Activated T-cell treated with anti-CD3 and anti-CD28 coated beads, Interleukin-2, amount 50 U/mL, for 72 hours (primary cell): ENCODE results near the gene PRPH. TPM values are rescaled to one million over a fixed set of nuclear protein-coding genes. Genes with fewer than 3 reads are reported as not detected.
A peak's percentile ranks its signal among the peaks of the same experiment; 100 is the strongest.

Experiments used
- ATAC-seq, 2 donors: fragments of 150-1000 bp; cut with Tn5 transposase; replicated peaks in 1 of 2; 2 replicates each; pipeline ENCODE4 v1.10.0; 2021; ENCODE audit warnings: moderate library complexity in 2 of 2, mild to moderate bottlenecking in 1 of 2
- DNase-seq, 2 donors: peaks; one replicate each; pipeline ENCODE4 v3.0.0; 2021 to 2022; ENCODE audit warnings: mixed read lengths in 1 of 2
- H3K27ac Mint-ChIP-seq: one replicate; pipeline ENCODE4 v1.8.0; 2022; ENCODE audit warnings: mild to moderate bottlenecking, moderate library complexity, mixed read lengths
- H3K27me3 Mint-ChIP-seq: one replicate; pipeline ENCODE4 v1.8.0; 2022; ENCODE audit warnings: low read depth, mixed read lengths
- H3K36me3 Mint-ChIP-seq, 2 donors: one replicate each; pipeline ENCODE4 v1.8.0; 2022; ENCODE audit warnings: mixed read lengths in 2 of 2, mild to moderate bottlenecking in 1 of 2; ENCODE audit not compliant: insufficient read depth in 2 of 2
- H3K4me1 Mint-ChIP-seq: one replicate; pipeline ENCODE4 v1.8.0; 2022; ENCODE audit warnings: low read depth, mixed read lengths
- H3K4me3 Mint-ChIP-seq, 2 donors: one replicate each; pipeline ENCODE4 v1.8.0; 2022; ENCODE audit warnings: mild to moderate bottlenecking in 2 of 2, mixed read lengths in 2 of 2, moderate library complexity in 2 of 2
- H3K9me3 Mint-ChIP-seq, 2 donors: one replicate each; pipeline ENCODE4 v1.8.0; 2022; ENCODE audit warnings: mixed read lengths in 2 of 2
- total RNA-seq, 2 donors: library from RNA; stranded (reverse); gene quantifications; one replicate each; pipeline ENCODE4 v1.2.3, GENCODE V29; 2022

Gene PRPH
- total RNA-seq, 2 donors from 2014 or later = 1.7 TPM; not detected in 1

GRCh38 chr12:49283541-49284429, 11.2 kb upstream of the PRPH start:
- H3K4me1 Mint-ChIP-seq = no peaks in the 10 kb centered on the region

DNA sequence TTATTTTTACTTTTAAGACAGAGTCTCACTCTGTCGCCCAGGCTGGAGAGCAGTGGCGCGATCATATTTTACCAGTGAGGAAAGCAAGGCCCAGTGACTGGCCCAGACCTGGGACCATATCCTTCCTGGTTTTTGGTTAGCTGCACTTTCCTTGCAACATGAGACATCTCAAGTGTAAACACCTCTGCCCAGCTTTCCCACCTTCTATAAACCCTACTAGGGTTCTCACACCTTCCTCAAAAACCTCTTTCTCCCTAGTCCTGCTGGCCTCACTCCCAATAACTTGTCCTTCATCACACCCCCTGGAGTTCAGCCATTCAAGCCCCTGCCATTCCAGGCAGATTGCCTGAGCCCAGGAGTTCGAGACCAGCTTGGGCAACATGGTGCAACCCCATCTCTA, 10.3 kb upstream of the PRPH start:
- no peaks in the 10 kb centered on the region for H3K9me3 Mint-ChIP-seq
- no peak for ATAC-seq
- H3K4me3 Mint-ChIP-seq = no peak overlapping the region
- H3K4me1 Mint-ChIP-seq = no peaks in the 10 kb centered on the region
- peaks cover 29% of the 10 kb centered on the region for H3K27me3 Mint-ChIP-seq
- no peak for DNase-seq
- no peak overlapping the region for H3K27ac Mint-ChIP-seq
- H3K36me3 Mint-ChIP-seq = no peaks in the 10 kb centered on the region

More at GRCh38 chr12:49283541-49284429, 11.2 kb upstream of the PRPH start:
- no peak overlapping the region for H3K27ac Mint-ChIP-seq
- H3K9me3 Mint-ChIP-seq = no peaks in the 10 kb centered on the region
- DNase-seq (no peak), ATAC-seq (no peak)
- peaks cover 29% of the 10 kb centered on the region for H3K27me3 Mint-ChIP-seq
- H3K4me3 Mint-ChIP-seq = no peak overlapping the region
- H3K36me3 Mint-ChIP-seq = no peaks in the 10 kb centered on the region

- no peak overlapping the region for H3K27ac Mint-ChIP-seq
These were observed 7.1 kb upstream of the PRPH start for GRCh38 chr12:49287876-49288275.

DNA sequence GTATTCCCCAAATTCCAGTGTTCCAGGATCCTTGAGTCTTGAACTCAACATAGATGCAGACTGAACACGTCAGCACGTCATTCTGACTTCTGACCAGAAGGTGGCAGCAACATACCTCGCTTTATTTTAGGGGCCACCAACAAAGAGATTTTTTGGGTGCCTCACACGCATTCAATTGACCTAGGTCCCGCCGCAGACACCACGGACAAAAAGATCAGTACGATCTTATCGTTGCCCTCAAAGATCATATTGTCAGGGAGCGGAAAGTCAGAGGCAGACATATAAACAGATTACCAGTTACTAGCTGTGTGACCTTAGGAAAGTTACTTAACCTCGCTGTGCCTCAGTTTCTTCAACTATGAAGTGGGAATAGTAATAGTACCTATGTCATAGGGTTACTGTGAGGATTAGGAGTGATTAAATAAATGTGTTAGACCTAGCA, 6.5 kb upstream of the PRPH start:
- peak; percentile 66 to 74 for ATAC-seq
- no peaks in the 10 kb centered on the region for H3K36me3 Mint-ChIP-seq
- no peaks in the 10 kb centered on the region for H3K9me3 Mint-ChIP-seq
- no peak overlapping the region for H3K4me3 Mint-ChIP-seq
- no peak overlapping the region for H3K27ac Mint-ChIP-seq
- H3K4me1 Mint-ChIP-seq = no peaks in the 10 kb centered on the region
- H3K27me3 Mint-ChIP-seq = peaks cover 38% of the 10 kb centered on the region
- peak; percentile 67 to 73 for DNase-seq

More at GRCh38 chr12:49287876-49288275, 7.1 kb upstream of the PRPH start:
- ATAC-seq = no peak
- H3K4me1 Mint-ChIP-seq = no peaks in the 10 kb centered on the region
- no peaks in the 10 kb centered on the region for H3K36me3 Mint-ChIP-seq
- no peak for DNase-seq
- H3K4me3 Mint-ChIP-seq = no peak overlapping the region
- no peaks in the 10 kb centered on the region for H3K9me3 Mint-ChIP-seq
- peaks cover 38% of the 10 kb centered on the region for H3K27me3 Mint-ChIP-seq

DNA sequence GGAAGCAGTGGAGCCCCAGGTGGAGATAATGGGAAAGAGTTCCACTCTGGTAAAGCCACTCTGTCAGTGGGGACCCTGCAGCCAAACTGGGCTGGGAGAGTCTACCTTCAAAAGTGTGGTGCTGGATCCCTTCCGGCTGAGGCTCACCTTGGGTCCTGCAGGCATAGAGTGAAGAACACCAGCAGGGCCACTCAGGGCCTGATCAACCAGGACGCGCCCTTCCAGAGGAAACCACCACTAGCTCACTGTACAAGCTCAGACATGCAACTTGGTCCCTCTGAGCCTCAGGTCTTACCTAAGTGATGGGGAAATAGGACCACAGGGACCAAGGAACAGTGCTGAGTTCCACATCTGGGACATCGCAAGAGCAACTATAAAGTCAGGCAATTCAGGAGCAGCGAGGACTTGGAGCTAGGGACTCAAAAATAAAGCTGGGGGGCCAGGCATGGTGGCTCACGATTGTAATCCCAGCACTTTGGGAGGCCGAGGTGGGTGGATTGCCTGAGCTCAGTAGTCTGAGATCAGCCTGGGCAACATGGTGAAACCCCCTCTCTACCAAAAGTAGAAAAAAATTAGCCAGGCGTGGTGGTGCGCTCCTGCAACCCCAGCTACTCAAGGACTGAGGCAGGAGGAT, 5.9 kb upstream of the PRPH start:
- ATAC-seq = peak in 1 of 2 donors; percentile 30
- no peak overlapping the region for H3K4me3 Mint-ChIP-seq
- no peaks in the 10 kb centered on the region for H3K4me1 Mint-ChIP-seq
- no peaks in the 10 kb centered on the region for H3K9me3 Mint-ChIP-seq
- H3K27me3 Mint-ChIP-seq = peaks cover 40% of the 10 kb centered on the region
- no peaks in the 10 kb centered on the region for H3K36me3 Mint-ChIP-seq
- no peak overlapping the region for H3K27ac Mint-ChIP-seq
- DNase-seq = no peak

DNA sequence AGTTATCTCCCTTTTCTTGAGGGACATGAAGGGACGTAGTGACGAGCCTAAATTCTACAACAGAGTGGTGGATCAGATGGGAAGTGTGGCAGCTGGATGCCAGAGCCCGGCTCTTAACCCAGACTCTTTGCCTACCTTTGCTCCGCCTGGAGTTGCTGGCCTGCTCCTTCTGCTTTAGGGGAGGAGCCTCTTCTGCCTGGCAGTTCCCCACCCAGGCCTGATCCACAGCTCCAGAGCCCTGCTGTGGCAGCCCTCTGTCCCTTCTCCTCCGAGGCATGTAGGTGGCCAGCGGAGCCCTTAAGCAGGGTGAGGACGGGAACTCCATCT, 2.3 kb upstream of the PRPH start:
- peaks cover 12% of the 10 kb centered on the region for H3K4me1 Mint-ChIP-seq
- H3K4me3 Mint-ChIP-seq = no peak overlapping the region
- H3K27ac Mint-ChIP-seq = no peak overlapping the region
- no peaks in the 10 kb centered on the region for H3K36me3 Mint-ChIP-seq
- ATAC-seq = no peak
- H3K9me3 Mint-ChIP-seq = no peaks in the 10 kb centered on the region
- peaks cover 44% of the 10 kb centered on the region for H3K27me3 Mint-ChIP-seq
- no peak for DNase-seq

DNA sequence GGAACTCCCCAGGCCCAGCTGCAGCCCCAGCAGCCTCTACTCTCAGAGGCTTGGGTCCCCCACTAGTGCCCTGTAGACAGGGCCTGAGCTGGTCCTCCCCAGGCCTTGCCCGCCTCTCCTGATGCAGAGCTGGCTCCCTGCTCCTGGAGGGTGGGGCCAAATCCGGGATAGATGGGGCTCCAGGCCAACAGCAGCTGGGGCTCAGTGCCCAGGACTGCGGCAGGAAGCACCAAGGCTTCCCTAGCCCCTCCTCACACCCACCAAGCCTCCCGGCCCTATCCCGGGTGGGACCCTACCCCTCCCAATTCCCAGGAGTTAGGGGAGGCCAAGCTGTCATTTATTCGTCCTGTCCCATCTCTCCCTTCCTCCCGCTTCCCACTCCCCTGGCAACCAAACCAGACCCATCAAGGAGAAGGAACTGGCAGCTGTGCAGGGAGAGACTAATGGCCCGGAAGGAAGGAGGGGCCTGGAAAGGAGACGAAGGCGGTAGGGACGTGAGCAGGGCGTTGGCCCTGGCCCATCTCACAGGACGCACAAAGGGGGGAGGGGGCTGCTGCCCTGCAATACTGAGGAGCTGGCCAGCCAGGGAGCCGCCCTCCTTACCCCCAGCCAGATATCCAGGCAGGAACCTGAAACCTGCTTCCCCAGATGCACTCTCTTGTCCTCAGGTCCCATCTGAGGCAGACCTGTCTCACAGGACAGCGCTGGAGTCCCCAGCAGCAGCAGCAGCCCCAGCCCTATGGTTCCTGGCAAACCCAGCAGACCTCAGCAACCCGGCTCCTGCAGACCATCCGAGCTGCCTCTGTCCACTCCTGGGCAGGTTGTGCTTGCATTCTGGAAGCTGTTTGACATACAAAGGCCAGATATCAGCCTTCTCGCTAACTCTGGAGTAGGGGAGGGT, 1.6 kb upstream of the PRPH start:
- no peaks in the 10 kb centered on the region for H3K36me3 Mint-ChIP-seq
- peaks cover 44% of the 10 kb centered on the region for H3K27me3 Mint-ChIP-seq
- no peak overlapping the region for H3K4me3 Mint-ChIP-seq
- H3K9me3 Mint-ChIP-seq = no peaks in the 10 kb centered on the region
- DNase-seq (no peak), ATAC-seq (no peak)
- H3K27ac Mint-ChIP-seq = no peak overlapping the region
- peaks cover 12% of the 10 kb centered on the region for H3K4me1 Mint-ChIP-seq

DNA sequence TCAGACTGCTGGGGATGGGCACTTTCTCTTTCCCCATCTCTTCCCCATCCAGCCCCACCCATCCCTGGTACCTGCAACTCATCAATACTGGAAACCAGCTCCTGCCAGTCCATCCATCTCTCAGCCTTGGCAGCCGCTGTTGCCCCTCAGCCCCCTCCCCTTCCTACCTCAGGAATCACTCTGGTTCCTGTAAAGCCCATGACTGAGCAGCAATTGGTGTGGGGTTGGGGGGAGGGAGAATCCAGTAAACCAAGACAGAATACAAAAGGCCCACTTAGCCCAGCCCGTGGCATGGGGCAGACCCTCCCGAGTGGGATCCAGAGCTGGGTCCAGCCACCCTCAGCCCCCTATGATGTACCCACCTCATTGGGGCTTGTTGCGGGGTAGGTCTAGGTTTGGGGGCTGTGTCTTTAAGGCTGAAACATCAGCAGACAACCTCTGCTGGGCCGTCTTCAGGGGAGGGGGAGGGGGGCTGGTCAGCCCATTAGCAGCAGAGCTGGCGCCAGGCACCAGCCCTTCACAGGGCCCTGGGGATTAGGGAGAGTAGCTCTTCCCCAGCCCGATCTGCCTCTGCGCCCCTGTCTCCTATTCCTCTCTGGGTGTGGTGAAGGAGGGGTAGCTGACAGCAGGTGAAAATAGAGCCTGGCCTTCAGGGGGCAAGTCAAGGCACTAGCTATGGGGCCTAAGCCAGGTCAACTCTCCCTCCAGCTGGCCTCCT, 702 bp upstream of the PRPH start:
- no peak for ATAC-seq
- no peak overlapping the region for H3K4me3 Mint-ChIP-seq
- no peak for DNase-seq
- no peak overlapping the region for H3K27ac Mint-ChIP-seq
- peaks cover 51% of the 10 kb centered on the region for H3K27me3 Mint-ChIP-seq
- H3K4me1 Mint-ChIP-seq = peaks cover 17% of the 10 kb centered on the region
- H3K36me3 Mint-ChIP-seq = no peaks in the 10 kb centered on the region
- no peaks in the 10 kb centered on the region for H3K9me3 Mint-ChIP-seq

GRCh38 chr12:49294804-49295081, 204 bp upstream of the PRPH start:
- no peak overlapping the region for H3K27ac Mint-ChIP-seq
- H3K36me3 Mint-ChIP-seq = no peaks in the 10 kb centered on the region
- no peak for DNase-seq
- H3K4me1 Mint-ChIP-seq = peaks cover 17% of the 10 kb centered on the region
- ATAC-seq = no peak
- no peak overlapping the region for H3K4me3 Mint-ChIP-seq
- peaks cover 51% of the 10 kb centered on the region for H3K27me3 Mint-ChIP-seq
- no peaks in the 10 kb centered on the region for H3K9me3 Mint-ChIP-seq

DNA sequence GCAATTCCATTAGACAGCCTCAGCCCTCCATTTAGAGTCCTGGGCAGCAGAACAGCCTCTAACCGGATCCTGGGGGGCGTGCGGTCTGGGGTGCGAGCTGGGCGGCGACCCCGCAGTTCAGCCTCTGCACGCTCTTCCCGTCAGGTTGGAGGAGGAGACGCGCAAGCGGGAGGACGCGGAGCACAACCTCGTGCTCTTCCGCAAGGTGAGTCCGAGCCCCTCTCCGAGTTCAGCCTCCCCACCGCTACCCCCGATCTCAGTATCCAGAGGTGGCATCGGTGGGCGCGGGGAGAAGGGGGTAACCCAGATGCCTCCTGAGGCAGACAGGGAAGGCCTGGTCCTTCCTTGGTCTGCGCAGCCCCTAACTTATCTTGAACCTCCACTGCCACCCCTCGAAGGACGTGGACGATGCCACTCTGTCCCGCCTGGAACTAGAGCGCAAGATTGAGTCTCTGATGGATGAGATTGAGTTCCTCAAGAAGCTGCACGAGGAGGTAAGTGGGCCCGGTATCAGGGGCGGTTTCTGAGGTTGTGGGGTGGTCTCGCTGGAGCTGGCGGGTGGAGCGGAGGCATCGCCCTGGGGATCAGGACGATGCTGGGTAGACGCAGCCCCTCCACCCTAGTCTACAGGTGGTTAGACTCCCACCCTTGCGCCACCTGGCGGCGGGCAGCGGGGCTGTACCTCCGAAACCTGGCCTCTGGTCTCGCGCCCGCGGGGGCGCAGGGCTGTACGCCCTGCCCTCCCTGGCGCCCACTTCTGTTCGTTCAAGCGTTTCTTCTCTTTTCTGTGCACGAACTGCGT, 1.3 kb downstream of the PRPH start:
- H3K4me3 Mint-ChIP-seq = peak overlapping the region; percentile 82 to 83
- H3K27me3 Mint-ChIP-seq = peaks cover 50% of the 10 kb centered on the region
- peak; percentile 76 to 80 for ATAC-seq
- no peak overlapping the region for H3K27ac Mint-ChIP-seq
- no peaks in the 10 kb centered on the region for H3K36me3 Mint-ChIP-seq
- peak; percentile 79 to 82 for DNase-seq
- H3K9me3 Mint-ChIP-seq = no peaks in the 10 kb centered on the region
- peaks cover 17% of the 10 kb centered on the region for H3K4me1 Mint-ChIP-seq

DNA sequence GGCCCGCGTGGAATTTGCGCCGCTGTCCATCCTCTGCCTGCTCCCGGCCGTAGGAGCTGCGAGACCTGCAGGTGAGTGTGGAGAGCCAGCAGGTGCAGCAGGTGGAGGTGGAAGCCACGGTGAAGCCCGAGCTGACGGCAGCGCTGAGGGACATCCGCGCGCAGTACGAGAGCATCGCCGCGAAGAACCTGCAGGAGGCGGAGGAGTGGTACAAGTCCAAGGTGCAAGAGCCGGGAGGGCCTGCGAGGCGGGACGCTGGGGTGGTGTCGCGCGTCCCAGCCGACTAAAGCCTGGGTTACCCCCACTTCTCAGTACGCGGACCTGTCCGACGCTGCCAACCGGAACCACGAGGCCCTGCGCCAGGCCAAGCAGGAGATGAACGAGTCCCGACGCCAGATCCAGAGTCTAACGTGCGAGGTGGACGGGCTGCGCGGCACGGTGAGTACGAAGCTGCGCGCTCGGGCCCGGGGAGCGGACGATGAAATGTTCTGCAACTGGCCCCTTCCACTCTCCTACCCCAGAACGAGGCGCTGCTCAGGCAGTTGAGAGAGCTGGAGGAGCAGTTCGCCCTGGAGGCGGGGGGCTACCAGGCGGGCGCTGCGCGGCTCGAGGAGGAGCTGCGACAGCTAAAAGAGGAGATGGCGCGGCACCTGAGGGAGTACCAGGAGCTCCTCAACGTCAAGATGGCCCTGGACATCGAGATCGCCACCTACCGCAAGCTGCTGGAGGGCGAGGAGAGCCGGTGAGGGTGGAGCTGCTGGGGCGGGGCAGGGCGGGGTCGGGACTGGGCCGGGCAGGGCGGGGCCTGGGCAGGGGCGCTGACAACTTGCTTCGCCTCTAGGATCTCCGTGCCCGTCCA, 2.1 kb downstream of the PRPH start:
- no peak overlapping the region for H3K27ac Mint-ChIP-seq
- peak; percentile 65 to 75 for ATAC-seq

More for the DNA sequence above, 2.1 kb downstream of the PRPH start:
- peaks cover 25% of the 10 kb centered on the region for H3K4me1 Mint-ChIP-seq
- H3K36me3 Mint-ChIP-seq = no peaks in the 10 kb centered on the region
- peak overlapping the region; percentile 82 to 83 for H3K4me3 Mint-ChIP-seq
- H3K27me3 Mint-ChIP-seq = peaks cover 47% of the 10 kb centered on the region
- peak; percentile 46 to 64 for DNase-seq
- H3K9me3 Mint-ChIP-seq = no peaks in the 10 kb centered on the region
